ENCODE measurements around the gene SRGAP1. TPM values are rescaled to one million over a fixed set of nuclear protein-coding genes. Genes with fewer than 3 reads are reported as not detected.
"Not testable (repeated sequence)": the region's sequence is repeated elsewhere in the genome, so short reads cannot be mapped to it uniquely, and the experiment has no call there.

SRGAP1 gene
- total RNA-seq, 1 donor from 2014 or later = 0.22 TPM

DNA sequence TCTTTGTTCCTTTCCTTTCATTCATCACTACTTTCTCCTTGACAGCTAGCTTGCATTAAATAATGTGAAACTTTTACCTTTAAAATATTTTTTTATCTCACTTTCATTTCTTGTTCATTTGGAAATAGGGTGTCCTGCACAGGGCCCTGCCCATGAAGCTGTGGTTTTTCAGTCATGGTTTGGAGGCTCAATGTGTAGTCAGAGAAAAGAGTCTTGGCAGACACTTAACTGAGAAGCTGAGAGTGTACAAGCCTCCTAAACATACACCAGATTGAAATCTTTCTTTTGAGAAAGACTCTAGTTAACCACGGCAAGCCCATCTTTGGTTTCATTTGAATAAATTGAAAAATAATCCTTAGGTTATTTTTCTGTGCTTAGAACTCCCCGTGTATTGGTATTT, 303.4 kb downstream of the SRGAP1 start:
- intact Hi-C loops (cut with micrococcal nuclease) = no loop called here

DNA sequence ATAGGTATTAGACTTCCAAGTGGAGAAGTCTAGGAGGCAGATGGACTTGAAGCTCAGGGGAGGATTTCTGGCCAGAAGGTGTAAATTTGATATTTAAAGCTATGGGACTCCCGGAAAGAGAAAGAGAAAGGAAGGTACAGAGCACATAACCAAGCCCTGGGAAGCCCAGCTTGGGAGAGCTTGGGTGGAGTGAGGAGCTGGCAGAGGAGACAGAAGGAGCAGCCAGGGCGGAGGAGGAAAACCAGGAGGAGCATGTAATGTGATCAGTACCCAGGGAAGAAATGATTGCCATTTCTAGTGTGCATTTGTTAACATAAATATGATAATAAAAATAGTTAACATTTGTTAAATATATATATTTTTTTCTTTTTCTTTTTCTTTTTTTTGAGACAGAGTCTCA, 310.2 kb downstream of the SRGAP1 start:
- intact Hi-C loops (cut with micrococcal nuclease) = no loop called here

DNA sequence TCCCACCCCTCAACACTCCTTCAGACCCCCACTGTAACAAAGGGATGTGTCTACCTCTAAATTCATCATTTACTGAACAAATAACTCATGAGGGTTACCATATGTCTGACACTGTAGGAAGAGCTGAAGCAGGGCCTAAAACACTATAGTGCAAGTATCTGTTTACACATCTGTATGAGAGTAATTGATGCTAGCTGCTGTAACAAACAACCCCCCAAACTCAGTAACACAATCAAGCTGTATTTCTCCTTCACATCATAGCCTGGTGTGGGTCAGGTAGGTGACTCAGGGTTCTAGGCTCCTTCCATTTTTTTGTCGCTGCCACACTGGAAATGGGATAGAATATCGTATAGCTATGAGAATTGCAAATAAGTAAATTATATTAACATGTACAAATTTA, 312.6 kb downstream of the SRGAP1 start:
- intact Hi-C loops (cut with micrococcal nuclease) = no loop called here

DNA sequence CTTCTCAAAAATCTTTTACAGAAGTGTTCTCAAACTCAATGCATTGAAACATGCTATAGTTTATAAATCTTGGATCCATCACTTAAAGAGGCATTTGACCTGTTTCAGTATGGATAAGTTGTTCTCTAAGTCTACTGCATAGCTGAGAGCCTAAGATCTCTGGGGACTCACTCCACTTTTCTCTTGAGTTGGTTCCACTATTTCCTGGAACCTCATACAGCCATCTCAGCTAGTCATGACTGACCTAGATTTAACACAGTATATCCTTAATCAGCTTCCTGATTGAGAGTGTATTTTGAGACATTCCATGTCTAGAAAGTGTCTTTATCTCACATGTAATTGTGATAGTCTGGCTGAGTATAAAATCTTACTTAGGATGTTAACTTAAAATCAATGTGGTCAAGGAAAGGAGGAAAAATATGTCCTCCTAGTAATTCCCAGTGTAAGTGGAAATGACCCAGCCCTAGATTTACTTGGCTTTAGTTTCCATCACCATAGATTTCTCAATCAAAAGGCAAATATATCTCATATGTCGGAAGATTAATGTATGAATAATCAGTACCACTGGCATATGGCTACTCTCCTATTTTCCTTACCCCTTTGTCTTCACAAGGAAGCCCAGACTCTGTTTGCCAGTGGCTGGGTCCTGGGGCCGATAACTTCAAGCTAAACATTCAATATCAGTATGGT, 315.7 kb downstream of the SRGAP1 start:
- intact Hi-C loops (cut with micrococcal nuclease) = no loop called here

DNA sequence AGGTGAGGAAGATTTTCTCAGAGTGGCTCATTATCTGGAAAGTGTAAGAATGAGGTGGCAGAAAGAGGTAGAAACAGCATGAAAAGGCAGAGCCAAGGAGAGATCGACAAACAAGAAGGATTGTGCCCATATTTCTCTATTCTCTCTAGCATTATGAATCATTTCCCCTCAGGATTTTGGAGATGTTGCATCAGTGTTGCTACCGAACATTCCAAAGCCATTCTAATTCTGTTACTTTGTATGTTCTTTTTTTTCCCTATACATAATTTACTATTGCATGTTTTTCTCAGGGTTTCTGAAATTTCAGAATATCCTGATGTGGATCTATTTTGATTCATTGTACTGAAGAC, 316.2 kb downstream of the SRGAP1 start:
- intact Hi-C loops (cut with micrococcal nuclease) = no loop called here

DNA sequence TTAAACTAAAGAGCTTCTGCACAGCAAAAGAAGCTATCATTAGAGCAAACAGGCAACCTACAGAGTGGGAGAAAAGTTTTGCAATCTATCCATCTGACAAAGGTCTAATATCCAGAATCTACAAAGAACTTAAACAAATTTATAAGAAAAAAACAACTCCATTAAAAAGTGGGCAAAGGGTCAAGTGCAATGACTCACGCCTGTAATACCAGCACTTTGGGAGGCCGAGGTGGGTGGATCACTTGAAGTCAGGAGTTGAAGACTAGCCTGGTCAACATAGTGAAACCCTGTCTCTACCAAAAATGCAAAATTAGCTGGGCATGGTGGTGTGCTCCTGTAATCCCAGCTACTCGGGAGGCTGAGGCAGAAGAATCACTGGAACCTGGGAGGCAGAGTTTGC, 322.1 kb downstream of the SRGAP1 start:
- intact Hi-C loops (cut with micrococcal nuclease) = not testable (repeated sequence)

DNA sequence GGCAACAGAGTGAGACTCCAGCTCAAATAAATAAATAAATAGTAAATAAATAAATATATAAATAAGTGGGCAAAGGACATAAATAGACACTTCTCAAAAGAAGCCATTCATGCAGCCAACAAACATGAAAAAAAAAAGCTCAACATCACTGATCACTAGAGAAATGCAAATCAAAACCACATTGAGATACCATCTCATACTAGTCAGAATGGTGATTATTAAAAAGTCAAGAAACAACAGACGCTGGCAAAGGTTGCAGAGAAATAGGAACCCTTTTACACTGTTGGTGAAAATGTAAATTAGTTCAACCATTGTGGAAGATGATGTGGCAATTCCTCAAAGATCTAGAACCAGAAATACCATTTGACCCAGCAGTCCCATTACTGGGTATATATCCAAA, 322.5 kb downstream of the SRGAP1 start:
- intact Hi-C loops (cut with micrococcal nuclease) = not testable (repeated sequence)

DNA sequence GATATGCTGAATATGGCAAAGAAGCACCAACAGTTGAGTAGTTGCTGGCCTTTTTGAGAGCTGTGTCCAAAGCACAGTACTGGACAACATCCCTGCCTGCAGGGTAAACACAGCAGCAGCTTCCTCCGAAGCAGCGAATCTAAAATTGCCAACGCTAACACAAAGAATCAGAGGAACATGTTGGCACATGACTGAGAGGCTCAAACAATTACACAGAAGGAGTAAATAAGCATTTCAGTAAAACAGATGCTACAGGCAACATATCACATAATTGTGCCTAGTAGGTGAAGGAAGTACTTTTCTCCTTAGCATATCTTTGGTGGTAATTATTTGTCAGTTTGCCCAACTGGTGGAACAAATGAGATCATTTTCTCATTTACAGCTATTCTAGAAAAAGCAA, 325.5 kb downstream of the SRGAP1 start:
- intact Hi-C loops (cut with micrococcal nuclease) = no loop called here

DNA sequence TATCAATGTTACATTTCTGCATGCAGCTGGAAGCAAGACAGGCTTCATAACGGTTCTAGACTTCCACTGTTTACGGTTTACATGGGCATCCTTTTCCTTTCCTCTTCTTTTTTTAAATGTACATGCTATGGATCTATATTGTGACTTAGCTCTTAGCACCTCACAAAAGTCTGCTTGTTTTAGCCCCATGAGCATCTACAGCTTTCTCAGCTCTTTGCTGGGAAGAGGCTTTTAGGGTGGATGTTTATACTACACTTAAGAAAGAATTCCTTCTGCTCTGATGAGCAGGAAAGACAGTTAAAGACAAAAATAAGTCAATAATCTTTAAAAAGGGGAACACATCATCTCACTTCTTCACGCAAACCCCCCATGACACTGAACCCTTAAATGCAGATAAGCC, 326.2 kb downstream of the SRGAP1 start:
- intact Hi-C loops (cut with micrococcal nuclease) = no loop called here

DNA sequence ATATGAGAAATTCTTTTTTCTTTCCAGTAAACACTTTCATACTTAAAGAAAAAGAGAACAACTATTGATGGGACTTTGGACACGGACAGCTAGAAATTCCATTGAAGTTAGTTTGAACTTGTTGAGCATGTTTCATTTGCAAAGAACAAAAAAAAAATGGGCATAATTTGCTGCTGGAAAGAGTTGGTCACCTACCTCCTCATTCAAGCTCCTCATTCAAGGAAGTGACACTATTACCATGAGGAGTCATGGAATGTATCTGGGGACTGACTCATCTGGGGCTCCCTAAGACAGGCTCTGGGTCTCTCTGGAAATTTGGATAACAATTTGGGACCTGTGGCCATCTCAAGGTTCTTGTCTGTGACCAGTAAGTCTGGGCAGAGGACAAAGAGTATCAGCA, 327.2 kb downstream of the SRGAP1 start:
- intact Hi-C loops (cut with micrococcal nuclease) = no loop called here

DNA sequence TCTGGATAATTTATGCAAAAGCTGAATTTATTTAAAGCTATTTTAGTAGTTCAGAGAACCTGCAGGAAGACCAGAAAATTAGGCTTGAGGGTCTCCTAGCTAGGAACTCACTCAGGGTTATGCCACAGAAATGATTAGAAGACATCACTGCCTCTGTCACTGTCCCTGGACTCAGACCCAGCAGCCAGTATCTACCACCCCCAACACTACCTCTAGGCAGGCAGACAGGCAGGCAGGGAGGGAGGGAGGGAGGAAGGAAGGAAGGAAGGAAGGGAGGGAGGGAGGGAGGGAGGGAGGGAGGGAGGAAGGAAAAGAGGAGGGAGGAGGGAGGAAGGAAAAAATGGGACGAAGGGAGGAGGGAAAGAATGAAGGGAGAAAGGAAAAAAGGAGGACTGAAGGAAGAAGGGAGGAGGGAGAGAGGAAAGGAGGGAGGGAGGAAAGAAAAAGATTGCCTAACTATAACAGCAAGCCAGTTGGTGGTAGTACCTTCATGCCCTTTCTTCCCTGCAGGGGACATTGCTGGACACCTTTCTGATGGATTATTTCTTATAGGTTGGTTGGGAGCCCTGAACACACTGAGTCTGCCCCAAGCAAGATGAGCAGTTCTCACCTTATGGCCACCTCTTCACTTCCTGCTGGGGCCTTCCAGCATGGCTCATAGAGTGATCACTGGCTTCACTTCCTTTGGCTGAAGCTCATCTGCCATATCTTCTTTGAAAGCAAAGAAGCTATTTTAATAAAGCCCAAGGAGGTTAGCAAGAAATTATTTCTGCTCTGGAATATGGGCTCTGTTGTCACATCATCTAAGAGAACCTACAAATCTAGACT, 327.9 kb downstream of the SRGAP1 start:
- intact Hi-C loops (cut with micrococcal nuclease) = no loop called here

DNA sequence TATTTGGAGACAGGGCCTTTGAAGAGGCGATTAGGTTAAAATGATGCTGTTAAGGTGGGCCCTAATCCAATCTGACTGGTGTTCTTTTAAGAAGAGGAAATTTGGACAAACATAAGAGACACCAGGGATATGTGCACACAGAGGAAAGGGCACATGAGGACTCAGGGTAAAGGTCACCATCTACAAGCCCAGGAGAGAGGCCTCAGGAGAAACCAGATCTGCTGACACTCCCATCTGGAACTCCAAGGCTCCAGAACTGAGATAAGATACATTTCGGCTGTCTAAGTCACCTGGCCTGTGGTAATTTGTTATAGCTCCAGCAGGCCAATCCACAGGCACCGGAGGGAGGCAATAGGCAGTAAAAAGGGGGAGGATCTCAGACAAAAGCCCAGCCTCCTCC, 329.0 kb downstream of the SRGAP1 start:
- intact Hi-C loops (cut with micrococcal nuclease) = no loop called here

DNA sequence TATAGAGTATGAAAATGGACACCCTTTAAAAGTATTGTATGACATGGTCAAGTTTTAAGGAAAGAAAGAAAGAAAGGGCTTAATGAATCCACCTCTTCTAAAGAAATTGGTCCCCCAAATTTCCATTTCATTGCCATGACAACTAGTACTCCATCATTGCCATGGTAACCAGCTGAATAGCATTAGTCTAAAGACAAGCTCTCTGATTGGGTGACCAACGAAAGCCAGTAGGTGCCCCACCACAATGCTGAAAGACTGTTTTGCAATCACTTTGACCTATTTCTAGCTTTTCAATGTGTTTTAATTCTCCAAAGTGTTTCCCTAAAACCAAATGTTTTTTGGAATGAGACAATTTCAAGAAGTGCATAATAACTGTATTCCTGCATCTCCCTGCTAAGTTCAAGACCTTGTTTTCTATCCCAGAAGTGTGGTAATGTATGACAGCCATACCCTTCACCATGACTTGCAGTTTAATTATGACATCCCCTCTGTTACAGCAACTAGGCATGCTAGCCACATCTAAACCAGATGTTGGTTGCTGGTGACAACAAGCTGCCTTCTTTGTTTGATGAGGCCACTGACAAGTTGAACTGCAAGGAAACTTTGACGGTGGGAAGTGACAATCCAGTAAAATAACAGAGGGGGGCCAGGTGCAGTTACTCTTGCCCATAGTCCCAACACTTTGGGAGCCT, 330.9 kb downstream of the SRGAP1 start:
- intact Hi-C loops (cut with micrococcal nuclease) = no loop called here

DNA sequence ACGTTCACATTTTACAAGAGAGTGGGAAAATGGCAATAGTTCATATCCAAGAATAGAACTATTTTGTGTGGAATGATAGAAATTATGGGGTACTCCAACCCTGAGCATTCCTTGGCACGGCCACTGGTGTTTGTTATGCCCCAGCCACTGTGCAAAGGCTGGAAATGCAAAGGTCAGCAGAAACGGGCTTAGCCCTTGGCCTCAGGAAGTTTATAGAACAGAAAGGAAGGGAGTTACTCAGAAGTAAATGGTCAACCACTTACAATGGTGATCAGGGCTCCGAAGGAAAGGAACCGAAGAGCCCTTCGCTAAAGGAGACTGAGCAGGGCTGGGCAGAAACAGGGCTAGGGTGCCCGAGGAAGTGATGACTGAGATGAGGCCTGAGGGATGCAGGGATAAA, 332.5 kb downstream of the SRGAP1 start:
- intact Hi-C loops (cut with micrococcal nuclease) = no loop called here

DNA sequence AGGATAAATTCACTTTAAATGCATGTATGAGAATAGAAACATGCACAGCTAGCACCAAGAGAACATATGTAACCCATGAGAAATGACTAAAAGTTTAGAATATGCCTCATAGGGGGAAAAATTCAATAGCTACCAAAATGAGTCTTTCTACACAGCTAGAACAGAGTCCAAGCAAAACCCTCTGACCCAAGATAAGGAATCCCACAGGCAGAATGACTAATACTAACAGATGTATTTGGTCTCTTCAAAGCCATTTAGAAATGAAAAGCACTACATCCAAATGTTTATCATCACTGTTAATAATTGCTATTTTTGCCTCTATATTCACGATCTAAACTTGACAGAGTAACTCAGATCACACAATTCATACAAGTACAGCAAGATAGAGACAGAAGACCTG, 333.6 kb downstream of the SRGAP1 start:
- intact Hi-C loops (cut with micrococcal nuclease) = no loop called here

DNA sequence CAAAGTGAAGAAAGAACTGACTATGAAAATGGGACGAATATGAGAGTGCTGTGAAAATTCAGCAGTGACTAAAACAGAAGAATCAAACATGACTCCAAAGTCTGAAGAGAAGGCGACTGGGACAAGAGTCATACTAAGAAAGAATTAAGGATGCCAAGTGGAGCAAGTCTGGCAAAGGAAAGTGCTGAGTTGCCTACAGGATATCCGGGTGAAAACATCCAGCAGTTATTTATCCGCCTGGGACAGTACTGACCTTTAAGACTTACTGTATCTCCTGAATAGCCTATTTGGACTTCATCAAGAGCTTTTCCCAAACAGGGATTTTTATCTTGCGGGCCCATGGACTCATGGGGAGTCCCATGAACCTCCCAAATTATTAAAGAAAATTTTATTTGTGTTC, 336.5 kb downstream of the SRGAP1 start:
- intact Hi-C loops (cut with micrococcal nuclease) = no loop called here

DNA sequence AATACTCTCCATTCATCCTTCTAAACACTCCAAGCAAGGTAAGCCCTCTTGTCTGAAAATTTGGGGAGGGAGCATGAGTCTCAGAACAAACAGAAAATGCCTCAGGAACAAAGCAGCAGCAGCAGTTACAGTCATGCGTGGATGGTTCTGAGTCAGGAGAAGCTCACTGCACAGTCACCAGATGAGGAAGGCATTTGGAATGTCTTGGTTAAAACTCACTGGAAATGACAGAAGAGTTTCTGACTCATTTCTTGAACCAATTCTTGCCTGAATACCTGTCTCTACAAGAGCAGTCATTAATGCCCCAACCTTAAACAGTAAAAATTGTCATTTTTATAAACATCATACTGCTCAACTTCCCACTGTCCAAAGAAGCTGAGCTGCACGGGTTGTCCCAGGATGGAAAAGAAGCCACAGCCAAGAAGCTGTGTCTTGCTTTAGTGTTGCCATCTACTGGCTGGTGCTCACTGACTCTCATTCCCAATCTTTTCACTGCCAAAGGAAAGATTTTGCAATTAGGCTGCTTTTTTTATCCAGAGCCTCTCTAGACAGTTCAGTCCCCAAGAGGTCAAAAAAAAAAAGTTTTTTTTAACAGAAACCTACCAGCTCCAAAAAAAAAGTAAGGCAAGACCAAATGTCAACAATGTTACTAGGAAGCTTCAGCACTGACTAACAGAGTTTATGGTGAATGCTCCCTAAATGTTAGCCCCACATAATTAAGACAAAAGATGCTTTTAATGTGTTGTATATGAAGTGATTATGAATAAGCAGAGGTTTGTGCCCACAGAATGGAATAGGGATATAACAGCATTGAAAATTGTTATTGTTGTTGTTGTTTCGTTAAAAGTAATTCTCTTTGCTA, 337.2 kb downstream of the SRGAP1 start:
- intact Hi-C loops (cut with micrococcal nuclease) = no loop called here

DNA sequence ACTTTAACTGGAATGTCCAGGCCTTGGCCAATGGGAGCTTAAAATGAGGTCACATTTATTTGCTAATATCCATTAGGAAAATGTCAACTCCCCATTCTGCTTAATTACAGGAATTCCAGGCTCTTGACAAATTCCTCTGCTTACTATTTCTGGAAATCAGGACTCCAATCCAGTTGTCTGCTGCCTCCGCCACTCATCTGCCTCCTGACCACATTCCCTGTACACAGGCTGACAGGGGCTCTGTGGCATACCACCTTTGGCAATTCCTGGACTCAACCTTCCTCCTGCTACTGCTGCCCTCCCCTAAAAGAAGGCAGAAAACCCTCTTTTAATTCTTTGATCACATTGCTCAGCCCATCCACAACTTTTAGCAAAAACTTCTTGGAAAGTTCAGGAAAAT, 339.7 kb downstream of the SRGAP1 start:
- intact Hi-C loops (cut with micrococcal nuclease) = no loop called here

DNA sequence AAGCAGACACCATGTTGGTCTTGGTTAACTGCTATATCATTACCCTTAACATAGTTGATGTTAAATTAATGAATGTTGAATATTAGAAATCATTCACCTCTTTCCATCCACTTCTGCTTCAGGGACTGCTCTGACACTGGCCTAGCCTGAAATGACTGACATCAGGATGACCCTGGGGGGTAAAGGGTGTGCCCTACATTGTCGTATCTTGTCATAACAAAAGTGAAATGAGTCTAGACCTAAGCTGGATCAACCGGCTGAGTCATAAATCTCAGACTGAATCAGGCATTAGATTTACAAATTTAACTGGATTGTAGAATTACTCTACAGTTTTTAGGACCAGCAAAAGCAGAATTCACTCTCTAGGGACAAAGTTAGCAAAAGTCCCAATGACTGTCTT, 342.3 kb downstream of the SRGAP1 start:
- intact Hi-C loops (cut with micrococcal nuclease) = no loop called here

DNA sequence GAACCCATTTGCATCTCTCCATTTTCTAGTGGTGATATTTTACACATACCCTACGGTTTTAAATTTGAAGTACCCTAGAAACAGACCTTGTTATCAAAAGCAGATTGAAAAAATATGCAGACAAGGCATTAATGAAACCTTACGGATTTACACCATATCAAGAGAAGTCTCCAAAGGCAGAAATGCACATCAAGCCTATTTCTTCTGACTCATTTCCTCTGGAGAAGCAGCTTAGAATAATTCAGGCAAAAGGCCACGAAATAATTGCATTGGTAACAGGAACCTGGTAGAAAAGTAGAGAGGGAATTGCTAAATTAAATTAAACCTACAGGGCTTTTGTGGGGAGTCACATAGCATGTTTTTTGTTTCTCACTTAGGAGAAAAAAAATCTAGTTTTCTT, 342.9 kb downstream of the SRGAP1 start:
- intact Hi-C loops (cut with micrococcal nuclease) = no loop called here

DNA sequence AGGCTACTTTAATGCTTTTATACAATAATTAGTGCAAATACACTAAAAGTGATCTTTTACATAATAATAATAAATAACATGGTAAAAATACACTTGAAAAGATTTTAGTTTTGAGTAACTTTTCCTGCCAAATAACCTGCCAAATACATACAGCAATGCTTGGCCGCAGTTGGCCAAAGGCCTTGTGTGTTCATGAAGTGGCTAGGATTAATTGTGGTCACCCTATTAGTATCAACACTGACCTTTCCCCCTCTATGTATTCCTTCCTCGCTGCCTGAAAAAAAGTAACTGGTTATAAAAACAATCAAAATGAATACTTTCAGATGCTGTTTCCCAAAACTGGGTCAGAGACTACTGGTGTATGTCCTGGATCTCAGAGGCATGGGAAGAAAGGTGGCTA, 343.3 kb downstream of the SRGAP1 start:
- intact Hi-C loops (cut with micrococcal nuclease) = no loop called here

DNA sequence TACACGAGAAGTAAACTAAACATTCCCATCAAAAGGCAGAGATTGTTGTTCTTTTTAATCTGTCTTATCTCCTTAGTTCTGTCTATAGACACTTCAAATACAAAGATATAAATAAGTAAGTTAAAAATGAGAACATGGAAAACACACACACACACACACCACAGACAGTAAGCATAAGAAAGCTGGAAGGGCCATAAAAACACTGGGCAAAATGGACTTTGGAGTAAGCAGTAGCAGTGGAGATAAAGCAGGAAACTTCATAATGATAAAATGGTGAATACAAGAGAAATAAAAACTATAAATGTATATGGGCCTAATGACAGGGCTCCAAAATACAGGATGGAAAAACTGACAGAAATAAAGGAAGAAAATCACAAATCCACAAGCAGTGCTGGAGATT, 345.0 kb downstream of the SRGAP1 start:
- intact Hi-C loops (cut with micrococcal nuclease) = no loop called here
